Cortex of kidney (tissue), 1 donor: ENCODE results near the gene POP7.
"Not testable (repeated sequence)": the region's sequence is repeated elsewhere in the genome, so short reads cannot be mapped to it uniquely, and the experiment has no call there.

Source experiments
- DNase-seq: peaks from one replicate; lab custom pipeline; 2025; lab: John Stamatoyannopoulos, UW

POP7 gene

GRCh38 chr7:100691676-100692577 lies 14.0 kb upstream of the POP7 start:
- DNase-seq: no peak

GRCh38 chr7:100692578-100692961 lies 13.4 kb upstream of the POP7 start:
- DNase-seq: no peak

- no peak for DNase-seq
These were observed 12.4 kb upstream of the POP7 start for GRCh38 chr7:100693312-100694097.

GRCh38 chr7:100694098-100694745 lies 11.7 kb upstream of the POP7 start, which contains the start of gene GIGYF1:
GIGYF1 (minus strand) TSS chr7:100694250; CDS start chr7:100688238, 6,012 bp downstream.
- DNase-seq: no peak

- DNase-seq: no peak
These were observed 9.8 kb upstream of the POP7 start for GRCh38 chr7:100696123-100696521.

- DNase-seq: no peak
These were observed 6.9 kb upstream of the POP7 start for GRCh38 chr7:100699018-100699417.

GRCh38 chr7:100701089-100701488 lies 4.8 kb upstream of the POP7 start:
- not testable (repeated sequence) for DNase-seq

- DNase-seq: no peak
These were observed 585 bp upstream of the POP7 start for GRCh38 chr7:100705320-100705752.

GRCh38 chr7:100706672-100707311 lies 871 bp downstream of the POP7 start:
- no peak for DNase-seq

- DNase-seq: no peak
These were observed 2.5 kb downstream of the POP7 start for GRCh38 chr7:100708395-100708794.

- DNase-seq: no peak
These were observed 4.5 kb downstream of the POP7 start for GRCh38 chr7:100710452-100710851.

- no peak for DNase-seq
These were observed 5.4 kb downstream of the POP7 start for GRCh38 chr7:100711369-100711768.

- DNase-seq: no peak
These were observed 8.8 kb downstream of the POP7 start for GRCh38 chr7:100714725-100715124.

- not testable (repeated sequence) for DNase-seq
These were observed 11.2 kb downstream of the POP7 start for GRCh38 chr7:100717073-100717472.

GRCh38 chr7:100719523-100720278 lies 13.8 kb downstream of the POP7 start:
- DNase-seq: no peak

GRCh38 chr7:100720279-100720670 lies 14.4 kb downstream of the POP7 start, which contains the start of gene EPO:
EPO (plus strand) TSS chr7:100720468; CDS start chr7:100720981, 513 bp downstream.
- no peak for DNase-seq

GRCh38 chr7:100720671-100721504 lies 15.0 kb downstream of the POP7 start:
- no peak for DNase-seq

- no peak for DNase-seq
These were observed 15.5 kb downstream of the POP7 start for GRCh38 chr7:100721505-100721812.

- DNase-seq: no peak
These were observed 16.7 kb downstream of the POP7 start for GRCh38 chr7:100722480-100723212.
